Psoas muscle (tissue), 8 donors: ENCODE results near the gene FIGNL1. TPM values are rescaled to one million over a fixed set of nuclear protein-coding genes. Genes with fewer than 3 reads are reported as not detected.

ENCODE experiments used
- ATAC-seq, 4 donors: fragments of 200-7000 bp; cut with Tn5 transposase; one replicate each; pipeline ENCODE4 v1.9.1; 2020; ENCODE audit warnings: moderate library complexity in 3 of 4, mild to moderate bottlenecking in 2 of 4
- DNase-seq, 2 donors: peaks; one replicate each; pipeline ENCODE4 v3.0.0-alpha.2; 2020
- H3K27ac ChIP-seq: fragments of 200-600 bp; one replicate; pipeline ENCODE4 v1.8.0; 2022
- H3K27me3 ChIP-seq, 3 donors: fragments of 200-600 bp in 1 of 3; one replicate each; pipeline versions ENCODE4 v1.6.1 to v1.8.0; 2013 to 2022; ENCODE audit warnings: low read length in 2 of 3, mild to moderate bottlenecking in 2 of 3, moderate library complexity in 1 of 3; ENCODE audit not compliant: insufficient read depth in 3 of 3
- H3K36me3 ChIP-seq, 2 donors: fragments of 200-600 bp in 1 of 2; one replicate each; pipeline versions ENCODE4 v1.6.1 to v1.8.0; 2013 to 2022; ENCODE audit warnings: low read depth in 1 of 2, mild to moderate bottlenecking in 1 of 2, moderate library complexity in 1 of 2; ENCODE audit not compliant: insufficient read depth in 1 of 2
- H3K4me1 ChIP-seq: fragments of 200-600 bp; one replicate; pipeline ENCODE4 v1.8.0; 2022
- H3K4me3 ChIP-seq: fragments of 200-600 bp; one replicate; pipeline ENCODE4 v1.8.0; 2022; ENCODE audit warnings: mild to moderate bottlenecking
- H3K9me3 ChIP-seq: fragments of 200-600 bp; one replicate; pipeline ENCODE4 v1.8.0; 2022
- WGBS, 3 donors: extraction: QIAGEN DNeasy Blood & Tissue Kit; methylation state at CpG; one replicate each; pipeline versions ENCODE4 v1.1.6 to v1.1.7; 2013; 5-methylcytosine and 5-hydroxymethylcytosine counted together
- intact Hi-C, 2 donors: fragments of 100-400 bp; cut with DNase I; formaldehyde crosslinking; loops; one replicate each; pipeline versions ENCODE4 v1.11.0 to v1.14.2; 2022
- long read RNA-seq, 2 donors: library from polyadenylated mRNA; unstranded; transcript quantifications; one replicate each; pipeline ENCODE4 v2.0.0, GENCODE V29; 2021
- polyA plus RNA-seq, 3 donors: library from polyadenylated mRNA; stranded (reverse); fragments of 200-250 nt; gene quantifications; one replicate each; pipeline ENCODE4 v1.2.3, GENCODE V29; 2013
- total RNA-seq, 4 donors: library from RNA; stranded (reverse); fragmentation: NEBNext Ultra II Directional in 2 of 4; extraction: Animal tissue kit (Norgen Biotek cat#: 25700) in 2 of 4; gene quantifications; one replicate each; pipeline versions ENCODE4 v1.2.1 to v1.2.4, GENCODE V29; 2021 to 2023
- TF ChIP-seq, protein P1 (sequence below): fragments of 200-600 bp; IDR thresholded peaks from one replicate; pipeline ENCODE4 v1.8.0; 2022; ENCODE audit warnings: antibody characterized with exemption
- donor health status: healthy with polysubstance abuse.
- donor health status: DM: no; HTN: no; CAD: no; lungs with moderate emphysema.
- donor health status: Bipolar disorder and iron deficiency.
- donor health status: healthy.
- donor health status: DM: yes; HTN: yes; CAD: no.
- donor health status: DM: no; HTN: no; CAD: no.
- donor health status: DM: no; HTN: no; CAD: no.
- donor health status: DM: yes; HTN: yes; CAD: no.

The FIGNL1 gene, protein sequence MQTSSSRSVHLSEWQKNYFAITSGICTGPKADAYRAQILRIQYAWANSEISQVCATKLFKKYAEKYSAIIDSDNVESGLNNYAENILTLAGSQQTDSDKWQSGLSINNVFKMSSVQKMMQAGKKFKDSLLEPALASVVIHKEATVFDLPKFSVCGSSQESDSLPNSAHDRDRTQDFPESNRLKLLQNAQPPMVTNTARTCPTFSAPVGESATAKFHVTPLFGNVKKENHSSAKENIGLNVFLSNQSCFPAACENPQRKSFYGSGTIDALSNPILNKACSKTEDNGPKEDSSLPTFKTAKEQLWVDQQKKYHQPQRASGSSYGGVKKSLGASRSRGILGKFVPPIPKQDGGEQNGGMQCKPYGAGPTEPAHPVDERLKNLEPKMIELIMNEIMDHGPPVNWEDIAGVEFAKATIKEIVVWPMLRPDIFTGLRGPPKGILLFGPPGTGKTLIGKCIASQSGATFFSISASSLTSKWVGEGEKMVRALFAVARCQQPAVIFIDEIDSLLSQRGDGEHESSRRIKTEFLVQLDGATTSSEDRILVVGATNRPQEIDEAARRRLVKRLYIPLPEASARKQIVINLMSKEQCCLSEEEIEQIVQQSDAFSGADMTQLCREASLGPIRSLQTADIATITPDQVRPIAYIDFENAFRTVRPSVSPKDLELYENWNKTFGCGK
- total RNA-seq: 10 to 100 TPM in 1 of 4 donors, 1 to 10 TPM in 3; 3.9 to 13.4 (median 6.8) TPM
- 1 to 10 TPM; 2.7 to 8.0 (median 7.9) TPM for polyA plus RNA-seq
- long read RNA-seq, donor 1, partial matches to known transcripts: 0 of 5 reads
- long read RNA-seq, donor 1, other reads (novel, unspliced or antisense): 2 of 5 reads
- long read RNA-seq, donor 2, partial matches to known transcripts: 0 of 3 reads
- long read RNA-seq, donor 2, other reads (novel, unspliced or antisense): 0 of 3 reads

DNA sequence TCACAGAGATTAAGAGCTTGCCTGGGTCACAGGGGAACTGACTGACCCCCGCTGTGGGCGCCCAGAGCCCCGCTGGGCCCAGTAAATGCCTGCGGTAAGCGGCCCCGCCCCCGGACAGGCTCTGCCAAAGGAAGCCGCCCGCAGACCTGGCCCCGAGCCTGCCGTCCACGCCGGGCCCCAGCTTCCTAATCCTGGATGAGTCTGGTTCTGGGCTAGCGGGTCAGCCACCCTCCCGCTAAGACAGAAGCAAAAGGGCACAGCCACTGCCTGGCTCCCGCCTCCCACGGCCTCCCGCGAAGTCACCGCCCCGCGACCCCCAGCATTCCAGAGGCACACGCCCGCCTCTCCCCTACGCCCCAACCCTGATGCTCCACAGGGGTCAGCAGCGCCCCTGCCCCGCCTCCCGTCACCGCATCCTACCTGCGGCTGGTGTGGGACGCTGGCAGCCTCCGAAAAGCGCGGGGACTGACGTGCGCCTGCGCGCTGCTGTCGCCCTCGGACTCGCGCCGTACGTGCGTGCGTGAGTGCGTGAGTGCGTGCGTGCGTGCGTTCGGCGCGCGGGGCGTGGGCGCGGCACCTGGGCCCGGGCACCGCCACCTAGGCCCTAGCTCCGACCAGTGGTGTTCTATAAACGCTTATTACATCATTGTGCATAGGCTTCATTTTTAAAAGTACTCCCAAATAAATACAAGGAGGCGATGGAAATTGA, at the start of gene FIGNL1:
Gene FIGNL1 (minus strand): TSS at position 470 of the 709 bp plus-strand sequence. CDS start 3,063 bp downstream, outside the sequence.
- Histone ChIP-seq H3K4me3 (peak within 1 kb of the TSS; percentile 69), H3K27me3 (no peaks in the 10 kb centered on the region), H3K9me3 (no peaks in the 10 kb centered on the region), H3K27ac (peak within 1 kb of the TSS; percentile 70), H3K36me3 (peaks cover 3 to 31% of the 10 kb centered on the region in 2 donors), H3K4me1 (peaks cover 6% of the 10 kb centered on the region)
- intact Hi-C loops: no loop called here
- 0 to 1% (median 0%) methylated on average over 61 to 63 of the region's 63 CpGs for WGBS, 3 donors
- ATAC-seq (peak; percentile 96 to 100 (median 98)), DNase-seq (peak; percentile 80 to 89)
- TF ChIP-seq, protein P1, sequence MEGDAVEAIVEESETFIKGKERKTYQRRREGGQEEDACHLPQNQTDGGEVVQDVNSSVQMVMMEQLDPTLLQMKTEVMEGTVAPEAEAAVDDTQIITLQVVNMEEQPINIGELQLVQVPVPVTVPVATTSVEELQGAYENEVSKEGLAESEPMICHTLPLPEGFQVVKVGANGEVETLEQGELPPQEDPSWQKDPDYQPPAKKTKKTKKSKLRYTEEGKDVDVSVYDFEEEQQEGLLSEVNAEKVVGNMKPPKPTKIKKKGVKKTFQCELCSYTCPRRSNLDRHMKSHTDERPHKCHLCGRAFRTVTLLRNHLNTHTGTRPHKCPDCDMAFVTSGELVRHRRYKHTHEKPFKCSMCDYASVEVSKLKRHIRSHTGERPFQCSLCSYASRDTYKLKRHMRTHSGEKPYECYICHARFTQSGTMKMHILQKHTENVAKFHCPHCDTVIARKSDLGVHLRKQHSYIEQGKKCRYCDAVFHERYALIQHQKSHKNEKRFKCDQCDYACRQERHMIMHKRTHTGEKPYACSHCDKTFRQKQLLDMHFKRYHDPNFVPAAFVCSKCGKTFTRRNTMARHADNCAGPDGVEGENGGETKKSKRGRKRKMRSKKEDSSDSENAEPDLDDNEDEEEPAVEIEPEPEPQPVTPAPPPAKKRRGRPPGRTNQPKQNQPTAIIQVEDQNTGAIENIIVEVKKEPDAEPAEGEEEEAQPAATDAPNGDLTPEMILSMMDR: no peak

- no peaks in the 10 kb centered on the region for H3K9me3 ChIP-seq
- H3K4me3 ChIP-seq: no peak overlapping the region
- H3K27me3 ChIP-seq: no peaks in the 10 kb centered on the region
- H3K36me3 ChIP-seq: no peaks in the 10 kb centered on the region
- H3K27ac ChIP-seq: no peak overlapping the region
- intact Hi-C loops: no loop called here
- DNase-seq (no peak), ATAC-seq (no peak)
- TF ChIP-seq, protein P1: no peak
- WGBS, 3 donors: 92 to 93% (median 92%) methylated on average over 6 of the region's 6 CpGs
- peaks cover 32% of the 10 kb centered on the region for H3K4me1 ChIP-seq
Measured at GRCh38 chr7:50499092-50499491, 48.9 kb upstream of the FIGNL1 start.

DNA sequence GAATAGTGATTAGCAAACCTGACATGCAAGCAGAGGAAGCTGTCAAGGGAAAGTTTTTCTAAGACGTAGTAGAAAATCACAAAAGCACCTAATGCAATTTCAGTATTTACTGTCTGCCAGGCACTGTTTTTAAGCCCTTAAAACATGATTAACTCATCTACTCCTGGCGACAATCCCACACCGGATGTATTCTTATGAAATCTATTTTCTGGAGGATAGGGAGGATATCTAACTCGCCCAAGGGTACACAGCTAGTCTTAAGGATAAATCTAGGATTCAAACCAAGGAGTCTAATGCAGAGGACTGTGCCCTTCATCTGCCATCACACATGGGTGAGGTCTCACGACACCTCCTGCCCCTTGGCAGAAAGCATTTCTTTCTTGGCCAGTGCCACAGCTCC, 47.8 kb upstream of the FIGNL1 start:
- ATAC-seq: no peak
- H3K4me3 ChIP-seq: no peak overlapping the region
- no peak for DNase-seq
- H3K9me3 ChIP-seq: no peaks in the 10 kb centered on the region
- H3K27me3 ChIP-seq: no peaks in the 10 kb centered on the region
- WGBS, 3 donors: 53 to 67% (median 60%) methylated on average over 5 of the region's 5 CpGs
- TF ChIP-seq, protein P1: no peak
- no peak overlapping the region for H3K27ac ChIP-seq
- H3K4me1 ChIP-seq: peaks cover 21% of the 10 kb centered on the region
- intact Hi-C loops: no loop called here
- H3K36me3 ChIP-seq: no peaks in the 10 kb centered on the region

DNA sequence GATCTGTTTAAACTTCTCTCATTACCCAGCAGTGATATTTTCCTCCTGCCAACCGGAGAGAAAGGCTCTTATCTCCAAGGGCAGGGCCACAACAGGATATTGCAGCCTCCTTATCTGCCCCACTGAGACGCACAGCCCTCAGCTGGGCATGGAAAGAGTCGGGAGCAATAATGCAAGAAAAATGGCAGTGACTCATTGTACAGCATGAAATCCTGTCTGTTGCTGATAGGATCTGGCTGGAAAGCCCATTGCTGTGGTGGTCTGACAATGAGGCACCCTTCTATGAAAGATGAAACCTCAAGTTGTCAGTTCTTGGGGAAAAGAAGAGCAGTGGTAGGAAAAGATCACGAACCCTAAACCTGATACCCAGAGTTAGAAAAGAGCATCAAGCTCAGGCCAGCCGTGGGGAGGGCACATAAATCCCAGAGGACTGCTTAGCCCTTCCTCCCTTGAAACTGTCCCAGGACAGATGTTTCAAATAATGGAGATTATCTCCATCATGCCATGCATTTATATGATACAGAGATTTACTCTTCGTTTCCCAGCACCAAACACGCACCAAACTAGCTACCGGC, 47.0 kb upstream of the FIGNL1 start:
- 41 to 60% (median 42%) methylated on average over 8 of the region's 8 CpGs for WGBS, 3 donors
- H3K27me3 ChIP-seq: no peaks in the 10 kb centered on the region
- TF ChIP-seq, protein P1: no peak
- intact Hi-C loops: no loop called here
- H3K4me3 ChIP-seq: no peak overlapping the region
- H3K27ac ChIP-seq: no peak overlapping the region
- peaks cover 15% of the 10 kb centered on the region for H3K4me1 ChIP-seq
- H3K9me3 ChIP-seq: no peaks in the 10 kb centered on the region
- no peaks in the 10 kb centered on the region for H3K36me3 ChIP-seq
- ATAC-seq (no peak), DNase-seq (no peak)
